Skeletal muscle tissue (tissue), 4 donors: Measurements from ENCODE around the gene IL33. TPM values are rescaled to one million over a fixed set of nuclear protein-coding genes. Genes with fewer than 3 reads are reported as not detected.

Source experiments
- H3K27ac ChIP-seq: one replicate; pipeline ENCODE4 v1.7.0; 2013; ENCODE audit warnings: mild to moderate bottlenecking, low read depth, low read length, inconsistent platforms
- H3K27me3 ChIP-seq, 3 donors: one replicate each; pipeline ENCODE4 v1.7.0; 2013; ENCODE audit warnings: low read length in 3 of 3; ENCODE audit not compliant: control insufficient read depth in 3 of 3, insufficient read depth in 3 of 3
- H3K36me3 ChIP-seq, 3 donors: one replicate each; pipeline ENCODE4 v1.7.0; 2013; ENCODE audit warnings: low read length in 3 of 3; ENCODE audit not compliant: control insufficient read depth in 3 of 3, insufficient read depth in 3 of 3
- H3K4me1 ChIP-seq, 3 donors: one replicate each; pipeline ENCODE4 v1.7.0; 2013; ENCODE audit warnings: low read length in 3 of 3, mild to moderate bottlenecking in 3 of 3; ENCODE audit not compliant: control insufficient read depth in 3 of 3, insufficient read depth in 3 of 3
- H3K4me3 ChIP-seq, 3 donors: one replicate each; pipeline ENCODE4 v1.7.0; 2013; ENCODE audit warnings: low read length in 3 of 3
- H3K9ac ChIP-seq, 3 donors: one replicate each; pipeline ENCODE4 v1.7.0; 2013; ENCODE audit warnings: low read length in 3 of 3, mild to moderate bottlenecking in 3 of 3, moderate library complexity in 2 of 3, low read depth in 1 of 3
- H3K9me3 ChIP-seq, 3 donors: one replicate each; pipeline ENCODE4 v1.7.0; 2013; ENCODE audit warnings: low read length in 3 of 3; ENCODE audit not compliant: control insufficient read depth in 3 of 3
- total RNA-seq: library from RNA; depleted of rRNA; stranded (reverse); fragments of >200 nt; gene quantifications from one replicate; pipeline ENCODE4 v1.2.3, GENCODE V29; 2014
- donor health status: Osteomylitis.

Gene IL33
- total RNA-seq, 1 donor from 2014 or later, result 14.6 TPM

DNA sequence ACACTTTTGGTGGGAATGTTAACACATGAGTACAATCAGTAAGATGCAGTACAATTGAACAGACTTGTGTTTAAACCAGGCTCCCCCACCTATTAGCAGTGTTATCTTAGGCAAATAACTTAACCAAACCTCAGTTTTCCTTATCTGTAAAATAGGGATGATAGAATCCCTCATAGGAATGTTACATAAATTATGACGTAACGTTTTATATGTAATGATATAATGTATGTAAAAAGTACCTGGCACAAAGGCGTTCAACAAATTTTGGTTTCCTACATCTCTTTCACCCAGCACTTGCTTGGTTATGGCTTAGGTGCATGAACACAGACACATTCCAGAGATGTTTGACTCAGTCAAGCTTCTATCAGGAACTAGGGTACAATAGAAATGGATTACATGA, 26.7 kb upstream of the IL33 start:
- Histone ChIP-seq H3K9me3 (no peaks in the 10 kb centered on the region), H3K36me3 (no peaks in the 10 kb centered on the region), H3K4me3 (no peak overlapping the region), H3K9ac (no peak overlapping the region), H3K27me3 (no peaks in the 10 kb centered on the region), H3K27ac (no peak overlapping the region), H3K4me1 (no peaks in the 10 kb centered on the region)

GRCh38 chr9:6194934-6195333, 20.7 kb upstream of the IL33 start:
- no peak overlapping the region for H3K4me3 ChIP-seq
- no peaks in the 10 kb centered on the region for H3K9me3 ChIP-seq
- H3K9ac ChIP-seq, result no peak overlapping the region
- no peaks in the 10 kb centered on the region for H3K4me1 ChIP-seq
- H3K27ac ChIP-seq, result no peak overlapping the region
- no peaks in the 10 kb centered on the region for H3K36me3 ChIP-seq
- no peaks in the 10 kb centered on the region for H3K27me3 ChIP-seq

GRCh38 chr9:6195714-6196360, 19.8 kb upstream of the IL33 start:
- no peak overlapping the region for H3K9ac ChIP-seq
- no peaks in the 10 kb centered on the region for H3K9me3 ChIP-seq
- H3K4me1 ChIP-seq, result no peaks in the 10 kb centered on the region
- no peak overlapping the region for H3K27ac ChIP-seq
- H3K27me3 ChIP-seq, result no peaks in the 10 kb centered on the region
- H3K4me3 ChIP-seq, result no peak overlapping the region
- no peaks in the 10 kb centered on the region for H3K36me3 ChIP-seq

DNA sequence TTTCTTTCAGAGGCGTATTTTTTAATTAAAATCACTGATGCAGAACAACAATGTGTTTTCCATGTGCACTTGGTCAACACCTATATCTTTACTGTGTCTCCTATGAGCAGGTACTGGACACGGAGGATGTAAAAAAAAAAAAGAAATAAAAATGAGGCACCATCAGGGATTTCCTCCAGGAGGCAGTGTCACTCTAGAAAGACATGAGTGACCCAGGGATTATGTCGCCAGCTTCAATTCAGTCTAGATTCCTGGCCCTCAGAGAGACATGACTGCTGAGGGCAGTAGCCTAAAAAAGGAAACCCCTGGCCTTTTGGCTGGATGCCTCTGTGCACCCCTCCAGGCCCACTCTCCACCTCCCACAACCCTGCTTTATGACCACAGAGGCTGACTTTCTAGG, 18.3 kb upstream of the IL33 start:
- no peak overlapping the region for H3K27ac ChIP-seq
- H3K27me3 ChIP-seq, result no peaks in the 10 kb centered on the region
- H3K4me1 ChIP-seq, result no peaks in the 10 kb centered on the region
- H3K4me3 ChIP-seq, result no peak overlapping the region
- H3K9ac ChIP-seq, result no peak overlapping the region
- no peaks in the 10 kb centered on the region for H3K36me3 ChIP-seq
- H3K9me3 ChIP-seq, result no peaks in the 10 kb centered on the region

DNA sequence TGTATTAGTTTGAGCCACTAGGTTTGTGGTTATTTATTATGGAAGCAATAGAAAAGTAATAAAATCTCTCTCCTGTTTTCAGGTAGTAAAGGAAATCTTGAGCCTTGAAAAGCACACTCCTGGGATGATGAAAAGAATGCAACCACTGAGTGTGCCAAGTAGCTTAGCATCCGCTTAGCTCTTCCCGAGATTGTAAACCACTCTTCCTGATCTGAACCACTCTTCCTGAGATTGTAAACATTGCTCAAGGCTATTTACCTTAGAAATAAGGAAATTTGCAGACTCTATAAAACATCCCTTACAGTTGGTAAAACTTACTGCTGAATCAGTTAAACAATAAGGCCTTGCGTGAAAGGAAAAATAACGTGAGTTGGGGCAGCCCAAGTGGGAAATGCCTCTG, 17.4 kb upstream of the IL33 start:
- Histone ChIP-seq H3K4me3 (no peak overlapping the region), H3K4me1 (no peaks in the 10 kb centered on the region), H3K9ac (no peak overlapping the region), H3K9me3 (no peaks in the 10 kb centered on the region), H3K27me3 (no peaks in the 10 kb centered on the region), H3K36me3 (no peaks in the 10 kb centered on the region), H3K27ac (no peak overlapping the region)

DNA sequence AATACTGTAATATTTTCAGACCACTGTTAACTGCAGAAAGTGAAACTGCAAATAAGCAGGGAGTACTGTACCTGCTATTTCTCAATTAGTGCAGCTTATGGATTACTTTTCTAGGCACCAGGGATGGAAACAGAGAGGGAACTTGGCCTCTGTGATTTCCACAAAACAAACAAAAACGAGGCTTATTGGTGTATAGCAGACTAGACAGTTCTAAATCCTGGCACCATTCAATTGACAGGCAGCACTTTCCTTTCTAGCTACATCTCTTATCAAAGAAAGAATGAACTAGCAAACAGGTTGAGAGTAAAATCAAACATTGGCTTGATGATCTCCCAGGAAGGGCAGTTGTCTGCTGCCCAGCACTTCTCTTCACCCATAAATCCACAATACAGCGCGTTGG, 16.0 kb upstream of the IL33 start:
- no peak overlapping the region for H3K27ac ChIP-seq
- no peak overlapping the region for H3K4me3 ChIP-seq
- H3K4me1 ChIP-seq, result no peaks in the 10 kb centered on the region

GRCh38 chr9:6200761-6201160, 14.8 kb upstream of the IL33 start:
- H3K4me1 ChIP-seq, result no peaks in the 10 kb centered on the region
- H3K27ac ChIP-seq, result no peak overlapping the region
- no peaks in the 10 kb centered on the region for H3K9me3 ChIP-seq
- no peak overlapping the region for H3K9ac ChIP-seq
- H3K4me3 ChIP-seq, result no peak overlapping the region
- H3K27me3 ChIP-seq, result no peaks in the 10 kb centered on the region
- H3K36me3 ChIP-seq, result no peaks in the 10 kb centered on the region

More for the DNA sequence above, 16.0 kb upstream of the IL33 start:
- no peaks in the 10 kb centered on the region for H3K36me3 ChIP-seq
- H3K9ac ChIP-seq, result no peak overlapping the region
- H3K27me3 ChIP-seq, result no peaks in the 10 kb centered on the region
- H3K9me3 ChIP-seq, result no peaks in the 10 kb centered on the region

- H3K9me3 ChIP-seq, result peaks cover 2 to 12% (median 7%) of the 10 kb centered on the region in 3 donors
- H3K27ac ChIP-seq, result no peak overlapping the region
- no peak overlapping the region for H3K9ac ChIP-seq
- no peaks in the 10 kb centered on the region for H3K36me3 ChIP-seq
- no peaks in the 10 kb centered on the region for H3K4me1 ChIP-seq
- no peak overlapping the region for H3K4me3 ChIP-seq
- no peaks in the 10 kb centered on the region for H3K27me3 ChIP-seq
Observed at GRCh38 chr9:6209966-6210365, 5.6 kb upstream of the IL33 start.

GRCh38 chr9:6212722-6213375, 2.8 kb upstream of the IL33 start:
- H3K4me1 ChIP-seq, result no peaks in the 10 kb centered on the region
- peaks cover 2 to 12% (median 7%) of the 10 kb centered on the region in 3 donors for H3K9me3 ChIP-seq
- H3K27me3 ChIP-seq, result no peaks in the 10 kb centered on the region
- no peak overlapping the region for H3K9ac ChIP-seq
- no peaks in the 10 kb centered on the region for H3K36me3 ChIP-seq
- no peak overlapping the region for H3K4me3 ChIP-seq
- no peak overlapping the region for H3K27ac ChIP-seq

DNA sequence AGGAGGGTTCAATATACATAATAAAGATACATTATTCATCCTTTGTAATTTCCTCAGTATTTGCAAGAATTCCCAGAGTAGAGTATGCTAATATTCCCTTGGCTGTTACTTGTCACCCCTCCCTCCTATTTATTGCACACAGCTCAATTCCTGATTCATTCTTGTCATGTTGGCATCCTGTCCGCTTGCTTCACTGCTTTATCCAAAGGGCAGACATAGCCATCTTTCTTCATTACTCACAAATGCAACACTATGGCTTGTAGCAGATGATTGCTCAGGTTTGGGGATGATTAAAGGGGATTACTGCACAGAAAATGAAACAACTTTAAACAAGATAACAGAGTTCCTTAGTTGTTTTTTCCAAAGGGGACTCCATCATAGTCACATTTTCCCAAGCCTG, 1.2 kb upstream of the IL33 start:
- H3K27ac ChIP-seq, result peak overlapping the region; percentile 4
- H3K36me3 ChIP-seq, result no peaks in the 10 kb centered on the region
- no peak overlapping the region for H3K4me3 ChIP-seq
- H3K9ac ChIP-seq, result no peak overlapping the region
- peaks cover 0 to 8% (median 4%) of the 10 kb centered on the region in 3 donors for H3K9me3 ChIP-seq
- no peaks in the 10 kb centered on the region for H3K4me1 ChIP-seq
- H3K27me3 ChIP-seq, result no peaks in the 10 kb centered on the region
